Activated CD8-positive, alpha-beta memory T cell treated with anti-CD3 and anti-CD28 coated beads for 24 hours (primary cell): Measurements from ENCODE around the gene RAP2B.
"Not testable (repeated sequence)": the region's sequence is repeated elsewhere in the genome, so short reads cannot be mapped to it uniquely, and the experiment has no call there.

Source experiments
- DNase-seq: peaks from one replicate; pipeline ENCODE4 v3.0.0-alpha.2; 2020

Gene RAP2B

DNA sequence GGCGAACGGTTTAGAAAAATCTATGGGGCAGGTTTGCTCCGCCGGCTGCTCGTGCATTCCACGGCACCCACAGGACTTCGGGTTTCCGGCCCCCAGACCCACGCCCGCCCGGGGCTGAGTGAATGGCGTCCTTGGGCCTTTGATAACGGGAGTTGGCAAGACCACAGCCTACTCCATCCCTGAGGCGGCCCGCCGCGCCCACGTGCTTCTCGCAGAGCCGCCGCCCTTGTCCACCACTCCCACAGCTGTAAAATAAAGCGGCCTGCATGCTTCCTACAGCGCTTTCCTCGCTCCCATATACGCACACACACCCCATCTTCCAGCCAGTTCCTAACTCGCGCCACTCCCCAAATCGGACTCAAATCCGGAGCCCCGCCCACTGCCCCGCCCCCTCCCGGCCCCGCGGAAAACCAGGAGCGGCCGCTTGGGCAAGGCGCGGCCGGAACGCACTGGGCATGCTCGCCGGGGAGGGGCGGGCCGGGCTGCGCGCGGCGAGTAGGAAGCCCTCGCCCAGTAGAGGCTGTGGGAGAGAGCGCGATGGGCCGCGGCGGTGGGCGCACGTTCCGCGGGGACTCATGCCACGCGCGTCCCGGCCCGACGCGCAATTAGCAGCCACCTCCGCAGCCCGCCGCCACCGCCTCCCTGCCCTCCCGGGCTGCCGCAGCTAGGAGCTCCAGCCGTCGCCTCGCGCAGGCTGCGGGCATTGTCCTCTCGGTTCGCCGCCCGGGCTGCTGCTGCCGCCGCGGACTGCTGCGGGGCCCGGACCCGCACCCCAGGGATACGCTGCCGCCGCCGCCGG, at the start of gene RAP2B:
Gene RAP2B, plus strand, starts transcription at position 513 of the 799 bp plus-strand sequence. CDS start 468 bp downstream, outside the sequence.
- peak; percentile 99 for DNase-seq

DNA sequence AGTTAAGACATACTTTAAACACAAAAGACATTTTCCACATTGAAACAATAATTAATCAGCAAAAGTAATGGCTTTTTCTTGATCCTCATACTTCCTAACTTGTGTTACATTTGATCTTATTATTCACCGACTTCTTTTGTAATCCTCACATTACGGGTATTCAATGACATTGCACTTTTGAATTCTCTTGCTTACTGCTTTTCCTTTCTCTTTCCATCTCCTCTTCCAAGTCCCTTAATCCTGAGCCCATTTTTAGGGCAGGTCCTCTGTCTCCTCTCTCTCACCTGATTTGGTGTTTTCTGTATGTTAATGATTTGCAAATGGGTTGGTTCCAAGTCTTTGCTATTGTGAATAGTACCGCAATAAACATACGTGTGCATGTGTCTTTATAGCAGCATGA, 48.5 kb upstream of the RAP2B start:
- DNase-seq = no peak

DNA sequence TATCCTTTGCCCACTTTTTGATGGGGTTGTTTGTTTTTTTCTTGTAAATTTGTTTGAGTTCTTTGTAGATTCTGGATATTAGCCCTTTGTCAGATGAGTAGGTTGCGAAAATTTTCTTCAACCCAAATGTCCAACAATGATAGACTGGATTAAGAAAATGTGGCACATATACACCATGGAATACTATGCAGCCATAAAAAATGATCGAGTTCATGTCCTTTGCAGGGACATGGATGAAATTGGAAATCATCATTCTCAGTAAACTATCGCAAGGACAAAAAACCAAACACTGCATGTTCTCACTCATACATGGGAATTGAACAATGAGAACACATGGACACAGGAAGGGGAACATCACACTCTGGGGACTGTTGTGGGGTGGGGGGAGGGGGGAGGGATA, 47.8 kb upstream of the RAP2B start:
- DNase-seq = not testable (repeated sequence)

DNA sequence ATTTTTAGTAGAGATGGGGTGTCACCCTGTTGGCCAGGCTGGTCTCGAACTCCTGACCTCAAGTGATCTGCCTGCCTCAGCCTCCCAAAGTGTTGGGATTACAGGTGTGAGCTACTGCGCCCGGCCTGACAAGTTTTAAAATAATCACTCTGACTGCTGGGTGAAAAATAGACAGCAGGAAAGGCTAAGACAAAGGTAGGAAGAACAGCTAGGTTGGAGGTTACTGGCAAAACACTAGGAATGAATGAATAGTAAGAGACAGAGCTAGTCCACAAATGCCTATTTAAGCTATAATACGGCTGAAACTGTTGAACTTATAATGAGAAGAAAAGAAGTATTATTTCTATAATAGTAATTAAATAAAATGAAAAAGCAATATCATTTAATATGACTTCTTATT, 46.7 kb upstream of the RAP2B start:
- DNase-seq = no peak

DNA sequence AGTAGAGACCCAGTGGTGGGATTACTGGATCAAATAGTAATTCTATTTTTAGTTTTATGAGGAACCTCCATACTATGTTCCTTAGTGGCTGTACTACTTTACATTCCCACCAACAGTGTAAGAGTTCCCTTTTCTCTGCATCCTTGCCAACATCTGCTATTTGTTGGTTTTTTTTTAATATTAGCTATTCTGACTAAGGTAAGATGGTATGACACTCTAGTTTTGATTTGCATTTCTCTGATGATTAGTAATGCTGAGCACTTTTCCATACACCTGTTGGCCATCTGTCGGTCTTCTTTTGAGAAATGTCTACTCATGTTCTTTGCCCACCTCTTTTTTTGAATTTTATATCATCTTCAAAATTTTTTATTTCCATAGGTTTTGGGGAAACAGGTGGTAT, 34.2 kb upstream of the RAP2B start:
- DNase-seq = no peak

DNA sequence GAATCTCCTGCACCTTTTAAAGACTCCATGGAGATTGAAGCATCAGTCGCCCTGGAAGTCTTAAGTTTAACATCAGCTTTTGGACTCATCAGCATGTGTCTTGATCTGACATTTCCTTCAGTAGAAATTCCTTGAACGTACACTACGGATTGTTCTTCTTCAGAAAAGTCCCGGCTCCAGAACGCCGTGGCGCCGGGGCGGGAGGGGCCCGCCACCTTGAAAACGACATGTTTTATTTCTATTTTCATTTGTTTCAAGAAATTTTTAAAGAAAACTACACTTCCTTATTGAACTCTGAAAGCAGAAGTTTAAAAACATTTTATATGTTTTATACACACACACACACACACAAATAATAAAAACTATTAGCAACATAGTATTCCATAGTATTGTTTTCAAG, 32.6 kb upstream of the RAP2B start:
- DNase-seq = no peak

DNA sequence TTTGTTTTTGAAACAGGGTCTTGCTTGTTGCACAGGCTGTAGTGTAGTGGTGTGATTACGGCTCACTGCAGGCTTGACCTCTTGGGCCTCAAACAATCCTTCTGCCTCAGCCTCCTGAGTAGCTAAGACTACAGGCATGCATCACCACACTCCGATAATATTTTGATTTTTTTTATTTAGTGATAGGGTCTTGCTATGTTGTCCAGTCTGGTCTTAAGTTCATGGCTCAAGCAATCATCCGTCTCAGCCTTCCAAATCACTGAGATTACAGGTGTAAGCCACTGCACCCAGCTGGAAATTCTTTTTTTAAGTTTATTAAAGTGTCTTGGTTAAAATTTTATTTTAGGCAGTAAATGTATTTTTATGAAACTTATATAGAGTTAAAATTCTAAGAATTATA, 32.2 kb upstream of the RAP2B start:
- no peak for DNase-seq

DNA sequence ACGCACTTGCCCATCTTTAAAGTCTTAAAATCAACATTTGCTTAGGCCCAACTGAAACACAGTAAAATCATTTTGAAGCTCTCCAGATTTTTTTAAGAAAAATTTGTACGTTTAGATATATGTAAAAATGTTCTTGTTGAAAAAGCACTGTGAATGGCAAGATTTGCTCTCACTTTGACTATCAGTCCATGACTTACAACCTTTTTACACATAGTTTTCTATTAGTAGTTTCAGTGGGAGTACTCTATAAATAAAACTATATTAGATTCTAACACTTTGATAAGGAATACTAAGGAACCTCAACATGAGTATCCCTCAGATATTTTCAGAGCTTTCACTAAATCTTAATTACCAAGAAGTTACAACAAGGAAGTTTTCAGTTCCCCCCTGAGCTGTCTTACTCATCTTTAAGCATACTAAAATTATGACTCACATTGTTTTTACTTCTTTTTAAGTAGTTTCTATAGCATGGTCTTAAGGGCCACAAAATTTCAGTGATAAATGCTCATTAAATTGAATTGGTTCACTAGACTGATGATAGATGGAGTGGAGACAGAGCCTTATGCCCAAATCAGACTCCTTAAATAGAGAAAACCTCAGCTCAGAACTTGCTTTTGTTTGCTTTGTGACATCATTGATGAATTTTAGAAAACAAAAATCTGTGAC, 31.6 kb upstream of the RAP2B start:
- DNase-seq = no peak

DNA sequence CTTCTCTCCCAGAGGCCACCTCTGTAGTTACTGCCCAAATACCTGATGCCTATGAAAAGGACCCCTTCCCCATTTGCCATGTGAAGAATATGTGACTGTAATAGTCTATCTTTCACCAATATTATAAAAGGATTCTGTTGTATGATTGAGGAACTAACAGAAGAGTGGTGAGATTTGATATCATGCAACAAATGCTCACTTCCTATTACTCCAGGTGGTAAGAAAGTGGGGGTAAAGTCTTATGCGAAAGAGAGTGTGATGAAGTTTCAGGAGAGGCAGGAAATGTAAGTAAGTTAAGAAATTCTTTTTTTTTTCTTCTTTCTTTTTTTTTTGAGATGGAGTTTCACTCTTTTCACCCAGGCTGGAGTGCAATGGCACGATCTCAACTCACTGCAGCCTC, 24.4 kb upstream of the RAP2B start:
- no peak for DNase-seq

DNA sequence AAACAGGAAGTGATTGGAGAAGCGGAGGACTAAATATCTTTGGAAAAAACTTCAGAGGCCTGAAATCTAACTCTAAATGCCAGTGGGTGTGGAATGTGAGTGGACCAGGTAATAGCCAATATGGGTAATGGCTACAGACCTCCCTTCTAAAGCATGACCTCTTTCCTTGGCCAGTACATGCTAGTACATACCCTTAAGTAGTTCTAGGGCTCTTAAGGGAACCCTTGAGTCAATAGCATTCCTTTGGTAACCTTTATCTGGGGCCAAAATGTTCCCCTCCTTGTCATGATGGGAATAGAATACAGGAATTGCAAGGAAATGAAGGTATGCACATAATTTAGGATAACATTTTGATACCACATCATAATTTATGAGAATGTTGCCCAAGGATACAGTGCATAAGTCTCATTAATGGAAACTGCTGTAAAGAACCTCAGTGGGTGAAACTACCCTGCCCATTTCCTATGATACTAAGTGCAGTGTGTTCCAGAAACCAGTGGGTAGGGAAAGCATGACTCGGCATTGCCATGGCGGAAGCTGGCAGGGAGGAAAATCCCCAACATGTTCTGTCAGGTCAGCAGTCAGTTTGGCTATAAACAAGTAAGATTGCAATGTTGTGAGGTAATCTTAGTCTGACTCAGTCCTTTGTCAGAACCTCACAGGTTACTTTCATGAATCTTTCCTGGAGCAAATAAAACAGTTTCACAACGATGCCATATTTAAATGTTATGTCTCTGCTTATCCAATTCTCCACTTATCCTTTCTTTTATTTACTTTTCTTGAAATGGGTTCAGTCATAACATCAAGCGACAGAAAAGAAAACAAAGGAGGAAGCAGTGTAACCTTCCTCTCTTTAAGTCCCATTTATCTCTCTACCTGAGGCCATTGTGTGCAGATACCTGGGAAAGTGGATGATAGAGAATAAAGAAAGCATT, 23.5 kb upstream of the RAP2B start:
- DNase-seq = no peak

DNA sequence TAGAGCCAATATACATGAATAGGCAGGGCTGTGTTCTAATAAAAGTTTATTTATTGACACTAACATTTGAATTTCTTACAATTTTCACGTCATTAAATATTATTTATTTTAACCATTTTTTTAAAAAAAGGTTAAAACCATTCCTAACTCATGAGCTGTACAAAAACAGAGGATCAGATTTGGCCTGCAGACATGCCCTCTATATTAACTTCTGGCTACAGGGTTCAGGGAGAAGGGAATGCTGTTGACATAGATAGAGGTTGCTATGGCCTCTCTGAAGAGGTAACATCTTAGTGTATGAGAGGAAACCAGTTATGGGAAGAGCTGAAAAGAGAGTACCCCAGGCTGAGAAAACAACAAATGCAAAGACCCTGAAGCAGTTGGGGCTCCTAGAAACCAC, 19.1 kb upstream of the RAP2B start:
- DNase-seq = no peak

DNA sequence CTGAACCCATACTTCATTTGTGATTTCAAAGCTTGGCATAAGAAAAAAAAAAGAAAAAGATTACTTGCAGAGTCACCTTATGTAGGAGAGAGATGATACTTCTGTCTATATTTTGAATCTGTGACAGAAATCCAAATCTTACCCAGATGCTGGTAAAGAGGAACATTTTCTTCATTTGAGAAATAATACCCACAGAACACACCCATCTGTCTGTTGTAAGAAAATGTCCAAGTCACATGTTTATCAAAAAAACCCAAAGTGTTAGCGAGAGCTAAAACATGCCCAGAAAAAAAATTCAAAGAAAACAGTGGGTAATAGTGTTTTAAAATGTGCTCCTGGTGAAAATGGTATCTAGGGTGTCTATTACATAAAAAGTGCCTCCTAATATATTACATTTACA, 18.0 kb upstream of the RAP2B start:
- no peak for DNase-seq

DNA sequence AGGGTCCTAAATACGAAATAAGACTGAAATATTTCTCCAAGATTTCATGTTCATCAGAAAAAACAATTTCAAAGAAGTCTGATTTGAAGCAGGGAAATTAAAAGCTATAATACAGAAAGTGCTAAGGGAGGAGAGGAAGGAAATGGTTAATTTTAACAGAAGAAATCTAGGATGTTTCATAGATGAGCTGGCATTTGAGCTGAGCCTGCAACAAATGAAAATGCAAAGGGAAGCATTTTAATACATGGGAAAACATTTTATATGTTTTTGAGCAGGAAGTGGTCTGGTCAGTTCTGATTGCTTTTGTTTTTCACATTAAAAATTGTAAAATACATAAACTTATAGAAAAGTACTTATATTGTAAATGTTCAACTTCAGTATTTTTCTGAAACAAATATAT, 17.2 kb upstream of the RAP2B start:
- no peak for DNase-seq

DNA sequence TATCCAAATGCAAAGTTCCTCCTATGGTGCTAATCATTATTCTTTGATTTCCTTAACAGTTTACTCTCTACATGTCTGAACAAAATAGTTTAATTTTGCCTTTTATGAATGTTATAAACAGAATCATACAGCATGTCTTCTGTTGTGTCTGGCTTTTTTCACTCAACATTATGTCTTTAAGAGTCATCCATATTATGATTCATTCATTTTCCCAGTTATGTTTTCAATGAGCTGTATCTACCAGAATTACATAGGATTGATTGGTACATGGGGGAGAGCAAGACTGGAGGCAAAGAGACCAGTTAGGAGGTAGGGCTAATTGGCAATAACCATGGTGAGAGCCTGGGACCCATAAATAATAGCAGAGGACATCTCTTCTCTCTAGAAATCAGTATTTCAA, 16.6 kb upstream of the RAP2B start:
- no peak for DNase-seq

DNA sequence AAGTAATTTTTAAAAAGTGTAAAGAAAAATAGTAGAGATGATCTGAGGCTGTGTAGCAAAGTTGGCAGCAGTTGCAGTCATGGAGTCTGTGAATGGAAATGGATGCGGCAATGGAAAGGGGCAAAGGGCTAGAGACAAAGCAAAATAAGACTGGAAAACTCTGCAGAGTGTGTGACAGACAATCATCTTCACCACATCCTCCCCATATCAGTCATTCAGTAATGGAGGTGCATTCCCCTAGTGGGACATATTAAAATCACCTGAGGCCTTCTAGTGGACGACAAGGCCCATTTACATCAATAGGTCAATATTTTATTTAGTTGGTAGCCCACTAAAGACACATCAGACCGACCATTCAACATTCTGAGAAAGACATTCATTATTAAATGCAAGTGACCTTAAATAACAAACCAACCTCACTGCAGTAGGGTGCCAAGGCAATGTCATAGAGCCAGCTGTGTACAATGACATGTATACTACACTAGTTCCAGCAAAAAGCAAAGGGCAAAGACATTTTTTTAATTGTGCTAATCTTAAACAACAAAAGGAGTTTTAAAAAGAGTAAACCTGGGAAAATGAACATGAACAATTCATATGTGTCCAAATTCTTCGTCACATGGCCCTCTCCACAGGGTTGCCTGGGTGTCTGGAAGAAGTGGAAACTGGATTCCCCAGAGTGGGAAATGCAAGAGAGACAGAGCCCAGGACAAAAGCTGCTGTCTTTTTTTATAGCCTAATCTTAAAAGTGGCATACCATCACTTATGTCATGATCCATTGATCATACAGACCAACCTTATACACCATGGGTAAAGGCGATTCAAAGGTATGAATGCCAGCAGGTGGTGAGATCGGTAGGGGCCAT, 15.6 kb upstream of the RAP2B start:
- DNase-seq = no peak

DNA sequence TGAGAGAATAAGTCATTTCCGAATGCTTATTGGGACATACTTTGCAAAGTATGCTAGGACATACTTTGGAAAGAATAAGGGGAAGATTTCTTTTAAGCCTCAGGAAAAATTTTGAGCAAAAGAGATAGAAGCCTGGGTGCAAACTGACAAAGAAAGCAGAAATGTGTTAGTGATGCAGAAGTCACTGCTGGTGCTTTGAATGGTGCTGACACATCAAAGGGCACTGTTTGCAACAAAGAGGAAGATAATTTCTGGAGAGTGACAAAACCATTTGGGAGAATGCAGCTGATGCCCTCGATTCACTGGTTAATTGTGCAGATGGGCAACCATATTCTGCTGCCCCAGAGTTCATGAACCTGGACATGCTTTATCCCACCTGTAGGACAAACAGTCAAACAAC, 11.0 kb upstream of the RAP2B start:
- DNase-seq = no peak

DNA sequence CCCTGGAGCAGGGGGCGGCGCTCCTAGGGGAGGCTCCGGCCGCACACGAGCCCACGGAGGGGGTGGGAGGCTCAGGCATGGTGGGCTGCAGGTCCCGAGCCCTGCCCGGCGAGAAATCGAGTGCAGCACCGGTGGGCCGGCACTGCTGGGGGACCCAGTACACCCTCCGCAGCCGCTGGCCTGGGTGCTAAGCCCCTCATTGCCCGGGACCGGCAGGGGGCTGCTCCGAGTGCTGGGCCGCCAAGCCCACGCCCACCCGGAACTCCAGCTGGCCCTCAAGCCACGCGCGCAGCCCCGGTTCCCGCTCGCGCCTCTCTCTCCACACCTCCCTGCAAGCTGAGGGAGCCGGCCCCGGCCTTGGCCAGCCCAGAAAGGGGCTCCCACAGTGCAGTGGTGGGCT, 6.2 kb upstream of the RAP2B start:
- DNase-seq = not testable (repeated sequence)

DNA sequence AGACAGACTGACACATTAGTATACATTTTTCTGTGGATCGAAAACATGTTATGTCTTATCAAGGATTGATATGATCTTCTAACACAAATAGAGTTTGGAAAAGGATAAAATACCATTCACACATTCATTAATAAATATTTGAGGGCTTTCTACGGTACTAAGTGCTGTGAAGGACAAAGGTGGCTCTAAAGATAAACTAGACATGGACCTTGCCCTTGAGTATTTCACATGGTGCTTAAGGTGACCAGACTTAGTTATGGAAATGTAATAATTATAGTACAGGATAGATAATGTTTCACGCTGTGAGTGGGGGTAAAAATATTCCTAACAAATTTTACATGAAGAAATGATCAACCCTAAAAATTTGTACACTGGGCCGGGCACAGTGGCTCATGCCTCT, 3.8 kb upstream of the RAP2B start:
- no peak for DNase-seq

DNA sequence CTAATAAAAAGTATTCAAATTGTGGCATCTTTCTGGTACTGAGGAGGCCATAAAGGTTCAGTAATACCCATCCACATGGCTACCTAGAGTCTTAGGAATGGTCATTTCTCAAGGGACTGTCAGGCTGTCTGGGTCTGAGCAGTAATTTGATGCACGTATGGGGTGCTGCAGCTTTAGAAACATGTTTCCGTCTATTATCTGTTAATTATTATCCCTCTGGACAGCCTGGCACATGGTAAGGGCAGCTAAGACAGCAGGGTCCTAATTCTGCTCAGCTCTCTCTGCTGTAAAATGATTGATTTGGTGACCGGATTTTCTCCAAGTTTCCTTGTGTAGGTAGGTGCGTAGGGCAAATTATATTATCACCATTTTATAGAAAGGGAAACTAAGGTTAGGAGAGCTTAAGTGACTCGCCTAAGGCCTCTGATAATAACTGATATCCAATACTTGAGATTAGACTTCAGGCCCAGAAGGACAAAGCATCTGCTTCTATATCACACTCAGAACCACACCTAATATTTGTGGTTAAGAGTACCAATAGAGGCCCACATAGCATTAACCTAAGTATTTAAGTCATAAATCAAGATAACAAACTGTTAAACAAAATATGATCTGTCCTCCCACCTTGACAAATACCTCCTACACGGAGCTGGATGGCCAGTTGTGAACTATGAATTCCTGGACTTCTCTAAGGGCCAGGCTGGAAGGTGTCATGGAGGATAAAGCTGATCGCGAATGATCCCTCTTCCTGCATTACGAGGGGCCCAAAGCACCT, 2.9 kb upstream of the RAP2B start:
- DNase-seq = no peak

DNA sequence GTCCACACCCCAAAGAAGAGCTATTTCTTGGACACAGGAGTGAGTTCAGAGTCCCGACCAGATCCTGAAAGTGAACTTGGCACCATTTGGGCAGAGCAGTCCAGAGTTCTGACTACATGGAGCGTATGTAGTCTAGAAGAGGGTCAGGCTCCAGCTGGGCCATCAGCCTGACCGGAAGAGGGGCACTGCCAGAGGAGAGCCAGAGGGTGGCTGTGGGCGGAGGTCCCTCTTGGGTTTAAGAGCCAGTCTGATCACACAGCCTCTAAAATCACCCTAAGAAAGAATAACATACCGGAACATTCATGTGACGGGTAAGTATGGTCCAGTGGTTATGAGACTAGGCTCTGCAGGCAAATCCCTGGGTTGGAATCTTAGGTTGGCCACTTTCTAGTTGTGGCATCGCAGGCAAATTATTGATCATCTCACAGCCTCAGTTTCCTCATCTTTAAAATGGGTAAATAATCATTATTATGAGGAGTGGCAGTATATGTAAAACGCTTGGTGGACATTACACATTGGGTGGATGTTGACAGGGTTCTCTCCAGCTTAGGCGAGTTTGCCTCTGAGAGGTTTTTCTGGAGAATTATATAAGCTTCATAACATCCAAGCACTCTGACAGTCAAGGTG, 2.1 kb upstream of the RAP2B start:
- no peak for DNase-seq

DNA sequence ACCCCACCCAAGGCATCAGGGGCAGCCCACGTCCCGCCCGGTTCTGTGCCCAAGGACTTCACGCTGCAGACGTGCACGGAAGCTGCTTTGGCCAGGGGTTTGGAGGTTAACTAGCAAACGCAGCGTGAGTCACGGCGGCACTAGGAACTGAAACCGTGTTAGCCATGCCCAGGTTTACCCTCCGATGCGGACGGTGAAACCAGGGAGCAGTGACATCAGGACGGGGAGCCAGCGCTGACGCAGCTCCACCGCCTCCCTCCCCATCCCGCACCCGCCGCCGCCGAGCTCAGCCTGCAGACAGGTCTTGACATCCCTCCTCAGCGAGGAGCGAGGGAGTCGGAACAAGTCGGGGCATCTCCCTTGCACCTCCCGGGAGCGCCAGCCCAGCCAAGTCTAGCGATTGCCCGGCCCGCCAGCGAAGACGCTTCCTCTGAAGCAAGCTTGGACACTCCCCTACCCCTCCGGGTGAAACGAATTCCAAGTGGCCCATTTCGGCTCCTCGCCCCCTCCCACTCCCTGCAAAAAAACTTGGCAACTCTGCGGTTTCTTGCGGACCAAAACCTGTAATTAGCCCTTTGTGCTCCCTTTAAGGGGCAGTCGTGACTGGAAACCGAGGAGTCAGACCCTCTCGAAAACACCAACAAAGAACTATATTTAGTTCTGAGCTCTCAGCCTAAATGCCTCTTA, 1.4 kb upstream of the RAP2B start:
- peak; percentile 86 for DNase-seq
